A549 (cell line): ENCODE results near the gene MYBPC1.

Source experiments
- CTCF ChIP-seq: fragments of >200 bp; sonication (Bioruptor Twin); formaldehyde crosslinking; IDR thresholded peaks from 3 replicates; pipeline ENCODE4 v1.5.1; 2016
- ELK1 ChIP-seq: fragments of 150-350 bp; IDR thresholded peaks from 2 replicates; pipeline ENCODE4 v1.6.1; 2014; ENCODE audit warnings: low read depth, mild to moderate bottlenecking, low read length
- EP300 ChIP-seq, 2 experiments: fragments of >200 bp; sonication (Bioruptor Twin); formaldehyde crosslinking; IDR thresholded peaks; 2 replicates in 1 of 2; 3 replicates in 1 of 2; pipeline ENCODE4 v1.6.1; 2016 to 2017
- JUN ChIP-seq, 2 experiments: fragments of >200 bp; sonication (Bioruptor Twin); formaldehyde crosslinking; IDR thresholded peaks; 2 replicates in 1 of 2; 3 replicates in 1 of 2; pipeline ENCODE4 v1.6.1; 2016 to 2017
- MAX ChIP-seq: IDR thresholded peaks from 2 replicates; pipeline ENCODE4 v1.6.1; 2012
- PHF8 ChIP-seq: fragments of 200-600 bp; sonication (generic); IDR thresholded peaks from 2 replicates; pipeline ENCODE4 v1.6.1; 2016; ENCODE audit warnings: low read depth, mild to moderate bottlenecking, antibody characterized with exemption, moderate library complexity, borderline replicate concordance
- SMC3 ChIP-seq: fragments of >200 bp; sonication (Bioruptor Twin); formaldehyde crosslinking; IDR thresholded peaks from 3 replicates; pipeline ENCODE4 v1.6.1; 2018; ENCODE audit warnings: inconsistent platforms
- TF ChIP-seq, protein P1 (sequence below): fragments of 200-600 bp; sonication (generic); IDR thresholded peaks from 2 replicates; pipeline ENCODE4 v1.6.1; 2016; ENCODE audit warnings: antibody characterized with exemption, mild to moderate bottlenecking, moderate library complexity

DNA sequence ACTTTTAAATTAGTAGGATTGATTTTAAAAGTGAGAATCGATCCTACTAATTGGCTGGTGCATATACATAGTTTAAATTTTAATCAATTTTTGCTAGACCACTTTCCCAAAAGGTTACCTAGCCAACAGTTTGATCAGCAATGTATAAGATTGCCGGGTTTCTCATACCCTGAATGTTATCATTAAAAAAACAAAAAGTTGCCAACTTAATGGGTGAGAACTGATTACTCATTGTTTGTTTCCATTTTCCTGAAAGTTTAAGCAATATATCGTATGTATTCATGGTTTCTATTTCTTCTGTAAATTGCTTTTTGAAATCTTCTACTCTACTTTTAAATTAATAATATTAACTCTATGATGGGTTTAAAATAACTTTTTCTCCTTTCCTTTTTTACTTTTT is 4.4 kb upstream of the MYBPC1 start:
- TF ChIP-seq PHF8 (no peak), CTCF (no peak), SMC3 (no peak), ELK1 (no peak), EP300 (IDR thresholded peaks at IDR 0.05) (no peak), MAX (no peak), JUN (IDR thresholded peaks at IDR 0.05) (no peak)
- TF ChIP-seq, protein P1, sequence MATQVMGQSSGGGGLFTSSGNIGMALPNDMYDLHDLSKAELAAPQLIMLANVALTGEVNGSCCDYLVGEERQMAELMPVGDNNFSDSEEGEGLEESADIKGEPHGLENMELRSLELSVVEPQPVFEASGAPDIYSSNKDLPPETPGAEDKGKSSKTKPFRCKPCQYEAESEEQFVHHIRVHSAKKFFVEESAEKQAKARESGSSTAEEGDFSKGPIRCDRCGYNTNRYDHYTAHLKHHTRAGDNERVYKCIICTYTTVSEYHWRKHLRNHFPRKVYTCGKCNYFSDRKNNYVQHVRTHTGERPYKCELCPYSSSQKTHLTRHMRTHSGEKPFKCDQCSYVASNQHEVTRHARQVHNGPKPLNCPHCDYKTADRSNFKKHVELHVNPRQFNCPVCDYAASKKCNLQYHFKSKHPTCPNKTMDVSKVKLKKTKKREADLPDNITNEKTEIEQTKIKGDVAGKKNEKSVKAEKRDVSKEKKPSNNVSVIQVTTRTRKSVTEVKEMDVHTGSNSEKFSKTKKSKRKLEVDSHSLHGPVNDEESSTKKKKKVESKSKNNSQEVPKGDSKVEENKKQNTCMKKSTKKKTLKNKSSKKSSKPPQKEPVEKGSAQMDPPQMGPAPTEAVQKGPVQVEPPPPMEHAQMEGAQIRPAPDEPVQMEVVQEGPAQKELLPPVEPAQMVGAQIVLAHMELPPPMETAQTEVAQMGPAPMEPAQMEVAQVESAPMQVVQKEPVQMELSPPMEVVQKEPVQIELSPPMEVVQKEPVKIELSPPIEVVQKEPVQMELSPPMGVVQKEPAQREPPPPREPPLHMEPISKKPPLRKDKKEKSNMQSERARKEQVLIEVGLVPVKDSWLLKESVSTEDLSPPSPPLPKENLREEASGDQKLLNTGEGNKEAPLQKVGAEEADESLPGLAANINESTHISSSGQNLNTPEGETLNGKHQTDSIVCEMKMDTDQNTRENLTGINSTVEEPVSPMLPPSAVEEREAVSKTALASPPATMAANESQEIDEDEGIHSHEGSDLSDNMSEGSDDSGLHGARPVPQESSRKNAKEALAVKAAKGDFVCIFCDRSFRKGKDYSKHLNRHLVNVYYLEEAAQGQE = no peak
